Hematopoietic multipotent progenitor cell (in vitro differentiated cells): Measurements from ENCODE around the gene DCAF8L2. TPM values are rescaled to one million over a fixed set of nuclear protein-coding genes. Genes with fewer than 3 reads are reported as not detected.
"Not testable (repeated sequence)": the region's sequence is repeated elsewhere in the genome, so short reads cannot be mapped to it uniquely, and the experiment has no call there.

Experiments used
- DNase-seq, 3 donors: peaks; one replicate each; pipeline ENCODE4 v3.0.0-alpha.2; 2011 to 2015; ENCODE audit warnings: low read depth in 2 of 3, low spot score in 2 of 3
- total RNA-seq: library from RNA; depleted of rRNA; stranded (reverse); fragments of >200 nt; gene quantifications from one replicate; pipeline ENCODE4 v1.2.3, GENCODE V29; 2012

The DCAF8L2 gene
- total RNA-seq, 1 donor, result not detected

- no peak for DNase-seq
Measured at GRCh38 chrX:27675493-27675892, 85.3 kb downstream of the DCAF8L2 start.

DNA sequence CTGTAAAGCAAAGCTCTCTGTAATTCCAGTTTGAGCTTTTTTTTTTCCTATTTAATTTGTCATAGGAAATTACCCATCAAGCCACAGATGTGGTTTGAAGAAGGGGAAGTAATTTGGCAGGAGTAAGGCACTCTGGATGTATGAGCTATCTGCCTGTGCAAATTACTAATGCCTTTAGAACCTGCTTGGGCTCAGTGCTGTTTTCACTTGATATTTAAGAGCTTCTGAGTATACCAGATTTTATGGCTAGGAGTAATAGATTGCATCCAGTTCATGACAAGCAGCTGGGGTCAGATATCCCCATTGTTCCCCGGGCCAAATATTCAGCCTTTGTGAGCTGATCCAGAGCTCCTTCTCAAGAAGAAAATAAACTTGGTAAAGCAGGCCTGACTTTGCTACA is 89.1 kb downstream of the DCAF8L2 start:
- no peak for DNase-seq

DNA sequence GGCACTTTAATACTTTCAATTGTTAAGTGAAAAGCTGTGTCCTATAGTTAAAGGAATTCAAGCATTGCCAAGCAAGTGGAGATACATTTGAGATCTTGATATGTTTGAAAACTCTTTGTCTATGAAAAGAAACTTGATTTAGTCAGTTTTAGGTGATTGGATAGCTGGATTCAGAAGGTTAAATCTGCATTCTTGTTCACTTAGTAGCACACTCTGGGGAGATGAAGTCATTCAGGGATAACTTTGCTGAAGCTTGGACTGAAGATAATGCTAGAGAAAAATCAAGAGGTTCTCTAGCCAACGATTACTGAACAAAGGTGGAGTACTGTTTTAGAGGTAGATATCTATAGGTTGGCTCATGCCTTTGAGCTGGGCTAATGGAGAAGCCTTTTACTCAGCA is 90.6 kb downstream of the DCAF8L2 start:
- DNase-seq, result no peak

DNA sequence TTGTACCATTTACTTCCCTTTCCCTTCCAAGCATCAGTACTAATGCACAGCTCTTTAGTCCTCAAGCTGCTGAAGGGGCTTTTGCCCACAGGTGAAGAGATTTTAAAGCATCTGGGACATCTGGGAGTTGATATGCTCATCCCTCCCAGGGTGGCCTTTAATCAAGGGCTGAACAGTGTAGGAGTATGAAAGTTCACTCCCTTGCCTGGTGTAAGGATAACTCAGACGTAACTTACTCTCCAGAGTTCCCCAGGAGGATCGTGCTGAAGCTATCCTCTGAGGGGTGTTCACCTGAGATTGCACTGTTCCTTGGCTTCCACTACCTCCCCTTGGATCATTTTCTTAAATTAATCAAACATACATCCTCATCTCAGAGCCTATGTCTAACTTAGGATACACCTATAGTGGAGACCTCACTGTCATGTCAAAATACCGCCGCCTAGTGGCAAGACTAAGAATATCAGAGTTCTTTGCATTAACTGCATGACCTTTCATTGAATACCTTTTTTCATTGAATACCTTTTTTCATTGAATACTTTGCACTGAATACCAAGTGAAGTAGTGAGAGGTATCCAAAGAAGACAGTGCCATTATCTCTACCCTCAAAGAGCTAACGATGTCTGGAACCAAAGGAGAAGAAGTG is 93.5 kb downstream of the DCAF8L2 start:
- peak in 1 of 3 donors; percentile 0 for DNase-seq

GRCh38 chrX:27694667-27695066 is 104.5 kb downstream of the DCAF8L2 start:
- no peak for DNase-seq

GRCh38 chrX:27706526-27706925 is 116.4 kb downstream of the DCAF8L2 start:
- no peak for DNase-seq

DNA sequence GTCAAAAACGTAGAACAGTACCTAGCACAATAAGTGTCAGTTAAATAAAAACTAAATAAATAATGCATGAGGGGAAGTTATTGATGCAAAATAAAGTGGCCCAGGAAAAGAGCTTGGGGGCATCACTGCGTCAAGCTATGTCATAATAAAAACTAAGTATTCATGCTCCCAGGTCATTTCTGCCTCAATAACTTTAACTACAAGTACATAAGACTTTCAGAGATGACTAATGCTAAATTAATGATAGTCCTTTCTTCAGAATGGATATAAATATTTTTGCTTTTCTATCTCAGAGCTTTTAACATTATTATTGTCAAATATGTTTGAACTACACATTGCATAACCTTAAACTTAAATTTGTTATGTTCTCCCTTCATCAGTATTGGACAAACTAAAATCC is 125.5 kb downstream of the DCAF8L2 start:
- DNase-seq, result no peak

DNA sequence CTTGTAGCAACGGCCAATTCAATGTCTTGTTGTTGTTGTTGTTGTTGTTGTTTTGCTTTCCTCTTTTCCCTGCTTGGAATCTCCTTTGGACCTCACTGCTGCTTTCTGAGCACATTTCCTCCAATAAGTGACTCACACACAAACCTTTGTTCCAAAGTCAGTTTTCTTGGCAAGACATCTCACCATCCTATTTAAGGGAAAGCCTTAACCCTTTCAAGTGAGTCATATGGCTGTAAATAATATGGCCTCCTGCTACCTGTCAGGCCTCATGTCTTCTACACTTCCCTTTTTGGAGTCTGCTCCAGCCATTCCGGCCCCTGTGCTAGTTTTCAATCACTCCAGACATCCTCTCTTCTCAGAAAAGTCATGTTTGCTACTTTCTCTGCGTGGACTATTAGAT is 138.1 kb downstream of the DCAF8L2 start:
- DNase-seq, result no peak

DNA sequence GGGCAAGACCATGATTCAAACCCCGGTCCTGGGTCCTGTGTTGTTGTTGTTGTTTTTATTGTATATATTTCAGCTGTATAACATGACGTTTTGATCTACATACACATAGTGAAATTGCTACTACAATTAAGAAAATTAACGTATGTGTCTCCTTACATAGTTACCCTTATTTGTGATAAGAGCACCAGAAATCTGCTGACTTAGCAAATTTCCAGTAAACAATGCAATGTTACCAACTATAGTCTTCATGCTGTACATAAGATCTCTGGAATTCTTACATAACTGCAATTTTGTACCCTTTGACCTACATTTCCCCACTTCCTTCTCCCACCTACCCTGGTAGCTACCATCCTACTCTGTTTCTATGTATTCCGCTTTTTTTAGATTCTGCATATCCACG is 141.8 kb downstream of the DCAF8L2 start:
- no peak for DNase-seq

- no peak for DNase-seq
Measured at GRCh38 chrX:27735914-27736313, 145.8 kb downstream of the DCAF8L2 start.

DNA sequence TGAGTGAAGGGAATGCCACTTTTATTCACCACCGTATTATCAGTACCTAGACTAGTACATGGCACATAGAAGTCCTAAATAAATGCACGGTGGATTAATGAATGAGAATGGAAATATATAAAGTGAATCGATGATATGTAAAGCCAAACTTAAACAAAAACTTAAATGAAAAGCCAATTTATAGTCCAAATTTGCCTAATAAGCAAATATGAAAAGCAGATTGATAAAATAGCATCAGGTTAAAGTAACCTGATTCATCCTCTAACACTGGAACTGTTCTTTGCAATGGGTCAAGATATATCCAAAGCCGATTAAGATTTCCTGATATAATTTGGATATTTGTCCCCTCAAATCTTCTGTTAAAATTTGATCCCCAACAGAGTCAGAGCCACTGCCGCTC is 150.8 kb downstream of the DCAF8L2 start:
- no peak for DNase-seq

- not testable (repeated sequence) for DNase-seq
Measured at GRCh38 chrX:27743521-27743920, 153.4 kb downstream of the DCAF8L2 start.

- no peak for DNase-seq
Measured at GRCh38 chrX:27746516-27746915, 156.4 kb downstream of the DCAF8L2 start.

DNA sequence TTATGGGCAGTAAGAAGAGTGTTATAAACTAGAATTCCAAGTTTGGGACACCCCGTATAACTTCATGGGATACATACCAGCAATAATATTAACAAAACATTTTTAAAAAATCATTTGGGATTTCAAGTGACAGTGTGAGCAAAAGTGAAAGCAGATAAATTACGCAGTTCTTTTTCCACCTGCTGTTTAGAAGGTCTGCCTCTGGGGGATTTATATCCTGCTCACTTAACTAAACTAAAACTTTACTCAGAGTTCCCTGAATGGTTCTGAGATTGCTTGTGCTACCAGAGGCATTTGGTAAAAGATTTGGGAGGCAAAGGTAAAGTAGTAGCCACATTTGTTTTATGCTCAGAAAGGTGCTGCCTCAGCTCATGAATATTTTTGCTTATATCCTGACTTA is 160.2 kb downstream of the DCAF8L2 start:
- DNase-seq, result not testable (repeated sequence)

GRCh38 chrX:27751976-27752375 is 161.8 kb downstream of the DCAF8L2 start:
- no peak for DNase-seq

- DNase-seq, result no peak
Measured at GRCh38 chrX:27765718-27766117, 175.6 kb downstream of the DCAF8L2 start.

DNA sequence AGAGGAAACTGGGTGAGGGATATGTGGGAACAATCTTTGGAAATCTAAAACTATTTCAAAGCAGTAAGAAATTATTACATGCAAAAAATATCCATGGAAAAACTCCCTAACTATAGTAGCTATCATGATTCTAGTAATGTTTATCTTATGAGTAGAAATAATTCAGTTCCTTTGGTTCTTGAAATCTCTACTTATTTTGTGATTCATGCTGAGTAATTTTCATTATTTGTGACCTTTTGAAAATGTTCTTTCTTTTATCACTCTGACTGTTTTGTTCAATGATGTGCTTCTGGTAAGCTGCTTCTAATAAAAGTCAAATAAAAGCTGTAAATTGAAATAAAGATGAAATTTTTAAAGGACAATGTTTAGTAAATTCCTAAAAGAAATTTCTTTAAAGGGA is 177.2 kb downstream of the DCAF8L2 start:
- DNase-seq, result no peak

DNA sequence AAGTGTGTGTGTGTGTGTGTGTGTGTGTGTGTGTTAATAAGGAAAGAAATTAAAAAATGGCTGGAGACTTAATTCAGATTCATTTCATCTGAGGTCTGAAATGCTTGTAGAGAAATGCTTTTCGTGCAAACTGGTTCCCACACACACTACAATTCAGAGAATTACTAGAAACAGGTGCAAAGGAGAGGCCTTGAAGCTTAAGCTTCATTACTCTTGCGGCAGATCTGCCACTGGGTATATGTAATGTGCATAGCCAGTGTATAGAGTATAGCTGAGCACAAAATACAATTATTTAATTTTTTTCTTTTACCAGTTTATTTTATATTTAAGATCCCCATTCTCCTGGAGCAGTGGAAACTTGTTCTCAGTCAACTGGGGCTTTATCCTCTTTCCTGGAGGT is 185.8 kb downstream of the DCAF8L2 start:
- DNase-seq, result no peak

DNA sequence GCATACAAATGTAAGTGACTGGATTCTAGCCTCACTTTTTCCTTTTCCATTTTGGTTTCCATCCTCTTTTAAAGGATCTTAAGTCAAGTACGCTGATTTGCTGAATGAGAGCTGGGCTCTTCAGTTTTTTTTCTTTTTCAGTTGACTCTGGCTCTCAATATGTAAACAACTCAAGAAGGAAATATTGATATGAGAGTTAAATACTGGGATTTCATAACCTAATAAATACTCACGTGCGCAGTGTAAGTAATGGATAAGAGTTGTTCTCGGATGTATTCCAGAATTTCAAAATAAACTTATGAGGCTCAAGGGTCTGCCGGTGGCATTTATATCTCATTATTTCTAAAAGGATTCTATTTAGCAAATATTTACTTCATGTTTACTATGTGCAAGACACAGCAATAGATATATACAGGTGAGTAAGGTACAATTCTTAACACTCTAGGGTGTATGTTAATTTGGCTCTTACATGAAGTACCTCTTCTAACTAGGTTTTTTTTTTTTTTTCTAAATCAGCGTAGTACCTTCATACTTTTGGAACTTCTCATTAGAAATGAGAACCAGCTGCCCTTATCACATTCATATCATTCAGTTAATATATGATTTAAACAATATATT is 206.6 kb downstream of the DCAF8L2 start:
- DNase-seq, result no peak

DNA sequence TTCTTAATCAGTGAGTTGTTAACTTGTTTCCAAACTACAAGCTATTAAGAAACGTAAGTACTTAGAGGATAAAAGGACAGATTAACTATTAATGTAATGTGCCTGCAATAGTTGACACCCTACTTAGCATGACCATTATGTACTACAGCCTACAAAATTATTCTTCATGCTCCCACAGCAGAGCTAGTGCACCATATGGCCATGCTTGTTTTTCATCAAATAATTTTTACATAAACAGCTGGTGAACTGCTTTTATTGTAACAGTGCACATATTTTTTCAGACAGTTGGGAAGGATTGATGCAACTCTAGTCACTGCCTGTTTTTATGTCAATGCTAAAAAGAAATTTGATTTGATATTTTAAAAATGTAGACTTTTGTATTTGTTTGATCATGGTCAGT is 207.4 kb downstream of the DCAF8L2 start:
- DNase-seq, result no peak
